BLaER1 treated with 17β-estradiol and CSF1 and Interleukin-3, amounts not matched to agents 10 nM and 100 nM (cell line): ENCODE measurements around the gene AMBRA1.

Experiments used
- H3K27ac ChIP-seq, 11 experiments: shearing (Covaris generic); formaldehyde crosslinking; 2 replicates each; pipeline ENCODE4 v1.8.1; 2022
- H3K27me3 ChIP-seq, 11 experiments: shearing (Covaris generic); formaldehyde crosslinking; 2 replicates each; pipeline ENCODE4 v1.8.1; 2022
- H3K36me3 ChIP-seq, 11 experiments: shearing (Covaris generic); formaldehyde crosslinking; 2 replicates each; pipeline ENCODE4 v1.8.1; 2022
- H3K4me1 ChIP-seq, 10 experiments: shearing (Covaris generic); formaldehyde crosslinking; 2 replicates each; pipeline ENCODE4 v1.8.1; 2022
- H3K4me2 ChIP-seq, 11 experiments: shearing (Covaris generic); formaldehyde crosslinking; 2 replicates each; pipeline ENCODE4 v1.8.1; 2022
- H3K4me3 ChIP-seq, 10 experiments: shearing (Covaris generic); formaldehyde crosslinking; 2 replicates each; pipeline ENCODE4 v1.8.1; 2022
- H3K9ac ChIP-seq, 11 experiments: shearing (Covaris generic); formaldehyde crosslinking; 2 replicates each; pipeline ENCODE4 v1.8.1; 2022
- H3K9me3 ChIP-seq, 11 experiments: shearing (Covaris generic); formaldehyde crosslinking; replicated peaks in 1 of 11; 2 replicates each; pipeline ENCODE4 v1.8.1; 2022
- H4K20me1 ChIP-seq, 11 experiments: shearing (Covaris generic); formaldehyde crosslinking; 2 replicates each; pipeline ENCODE4 v1.8.1; 2022
- Cebpa-rat ChIP-seq, 11 experiments: shearing (Covaris generic); IDR thresholded peaks; 2 replicates each; pipeline ENCODE4 v1.8.1; 2022

Gene AMBRA1

GRCh38 chr11:46574656-46575055, 19.2 kb downstream of the AMBRA1 start:
- Histone ChIP-seq H3K9me3 (peaks cover 4 to 34% (median 18%) of the 10 kb centered on the region in 11 experiments; a peak in 21 of 22 replicates), H3K27me3 (no peaks in the 10 kb centered on the region), H3K27ac (no peak overlapping the region), H3K4me1 (peaks cover 0 to 8% (median 0%) of the 10 kb centered on the region in 10 experiments; a peak in 1 of 20 replicates), H3K4me2 (no peak overlapping the region), H3K36me3 (peaks cover 4 to 58% (median 33%) of the 10 kb centered on the region in 11 experiments; a peak in 21 of 22 replicates), H4K20me1 (peaks cover 14 to 90% (median 73%) of the 10 kb centered on the region in 11 experiments; a peak in 19 of 22 replicates), H3K4me3 (no peak overlapping the region), H3K9ac (no peak overlapping the region)
- no peak for TF ChIP-seq Cebpa-rat (IDR thresholded peaks at IDR 0.05)

- no peak for TF ChIP-seq Cebpa-rat (IDR thresholded peaks at IDR 0.05)
- no peak overlapping the region for H3K27ac ChIP-seq
Observed at GRCh38 chr11:46570790-46571398, 22.9 kb downstream of the AMBRA1 start.

GRCh38 chr11:46565232-46565840, 28.5 kb downstream of the AMBRA1 start:
- H3K4me2 ChIP-seq: 0 out of 22 replicates have a peak overlapping the region, but pooled peaks of 1 of the 11 experiments have one; percentile 11

More at GRCh38 chr11:46570790-46571398, 22.9 kb downstream of the AMBRA1 start:
- H3K9ac ChIP-seq: peak overlapping the region in 1 of 11 experiments; percentile 51; a peak in 1 of 22 replicates
- peaks cover 21 to 89% (median 59%) of the 10 kb centered on the region in 11 experiments; a peak in 19 of 22 replicates for H4K20me1 ChIP-seq
- peaks cover 5 to 59% (median 30%) of the 10 kb centered on the region in 11 experiments; a peak in 21 of 22 replicates for H3K36me3 ChIP-seq
- H3K27me3 ChIP-seq: no peaks in the 10 kb centered on the region
- no peak overlapping the region for H3K4me2 ChIP-seq
- peaks cover 0 to 8% (median 0%) of the 10 kb centered on the region in 10 experiments; a peak in 1 of 20 replicates for H3K4me1 ChIP-seq
- H3K9me3 ChIP-seq: peaks cover 4 to 42% (median 33%) of the 10 kb centered on the region in 11 experiments; a peak in 21 of 22 replicates
- no peak overlapping the region for H3K4me3 ChIP-seq

GRCh38 chr11:46564459-46564858, 29.4 kb downstream of the AMBRA1 start:
- no peak for TF ChIP-seq Cebpa-rat (IDR thresholded peaks at IDR 0.05)
- Histone ChIP-seq H4K20me1 (peaks cover 42 to 98% (median 82%) of the 10 kb centered on the region in 11 experiments; a peak in 21 of 22 replicates), H3K27me3 (no peaks in the 10 kb centered on the region), H3K27ac (no peak overlapping the region), H3K4me3 (no peak overlapping the region), H3K4me2 (no peak overlapping the region), H3K9ac (no peak overlapping the region), H3K36me3 (peaks cover 3 to 34% (median 13%) of the 10 kb centered on the region in 11 experiments; a peak in 17 of 22 replicates), H3K9me3 (peaks cover 0 to 21% (median 17%) of the 10 kb centered on the region in 11 experiments; a peak in 19 of 22 replicates), H3K4me1 (peaks cover 24 to 40% (median 28%) of the 10 kb centered on the region in 10 experiments)

More at GRCh38 chr11:46565232-46565840, 28.5 kb downstream of the AMBRA1 start:
- Histone ChIP-seq H3K9me3 (peaks cover 0 to 28% (median 21%) of the 10 kb centered on the region in 11 experiments; a peak in 19 of 22 replicates), H3K27ac (no peak overlapping the region), H3K27me3 (no peaks in the 10 kb centered on the region), H3K9ac (no peak overlapping the region), H3K36me3 (peaks cover 3 to 42% (median 16%) of the 10 kb centered on the region in 11 experiments; a peak in 17 of 22 replicates), H3K4me3 (no peak overlapping the region), H4K20me1 (peaks cover 43 to 98% (median 81%) of the 10 kb centered on the region in 11 experiments; a peak in 21 of 22 replicates), H3K4me1 (peaks cover 18 to 32% (median 20%) of the 10 kb centered on the region in 10 experiments)
- TF ChIP-seq Cebpa-rat (IDR thresholded peaks at IDR 0.05): no peak

GRCh38 chr11:46562527-46562926, 31.3 kb downstream of the AMBRA1 start:
- Histone ChIP-seq H3K4me3 (no peak overlapping the region), H3K4me2 (peak overlapping the region in 2 of 11 experiments; percentile 92 to 97; a peak in 4 of 22 replicates), H3K27ac (no peak overlapping the region), H3K9ac (no peak overlapping the region), H3K27me3 (no peaks in the 10 kb centered on the region), H3K36me3 (peaks cover 0 to 31% (median 3%) of the 10 kb centered on the region in 11 experiments; a peak in 13 of 22 replicates), H3K9me3 (peaks cover 0 to 5% (median 3%) of the 10 kb centered on the region in 11 experiments; a peak in 18 of 22 replicates), H3K4me1 (peaks cover 24 to 47% (median 31%) of the 10 kb centered on the region in 10 experiments), H4K20me1 (peaks cover 53 to 100% (median 96%) of the 10 kb centered on the region in 11 experiments; a peak in 21 of 22 replicates)
- no peak for TF ChIP-seq Cebpa-rat (IDR thresholded peaks at IDR 0.05)

- Histone ChIP-seq H3K9ac (peak overlapping the region; percentile 6 to 76 (median 55); a peak in 21 of 22 replicates), H3K4me1 (peaks cover 34 to 57% (median 42%) of the 10 kb centered on the region in 10 experiments), H3K4me3 (peak overlapping the region; percentile 2 to 57 (median 32); a peak in 16 of 20 replicates), H3K9me3 (no peaks in the 10 kb centered on the region), H3K36me3 (peaks cover 0 to 13% (median 0%) of the 10 kb centered on the region in 11 experiments; a peak in 2 of 22 replicates), H3K27me3 (no peaks in the 10 kb centered on the region), H3K27ac (peak overlapping the region; percentile 24 to 75 (median 51); a peak in 21 of 22 replicates), H3K4me2 (peak overlapping the region; percentile 65 to 97 (median 85)), H4K20me1 (peaks cover 53 to 100% (median 96%) of the 10 kb centered on the region in 11 experiments; a peak in 21 of 22 replicates)
- no peak for TF ChIP-seq Cebpa-rat (IDR thresholded peaks at IDR 0.05)
Observed at GRCh38 chr11:46560300-46560991, 33.4 kb downstream of the AMBRA1 start.

GRCh38 chr11:46559815-46560214, 34.0 kb downstream of the AMBRA1 start:
- no peaks in the 10 kb centered on the region for H3K27me3 ChIP-seq
- peak overlapping the region in 2 of 10 experiments; percentile 49 to 51; a peak in 5 of 20 replicates for H3K4me3 ChIP-seq
- TF ChIP-seq Cebpa-rat (IDR thresholded peaks at IDR 0.05): no peak
- peak overlapping the region in 5 of 11 experiments; percentile 6 to 76 (median 69); a peak in 8 of 22 replicates for H3K9ac ChIP-seq
- no peaks in the 10 kb centered on the region for H3K9me3 ChIP-seq
- H4K20me1 ChIP-seq: peaks cover 49 to 100% (median 96%) of the 10 kb centered on the region in 11 experiments; a peak in 21 of 22 replicates
- peaks cover 0 to 11% (median 0%) of the 10 kb centered on the region in 11 experiments; a peak in 2 of 22 replicates for H3K36me3 ChIP-seq
- H3K4me1 ChIP-seq: peaks cover 40 to 58% (median 48%) of the 10 kb centered on the region in 10 experiments
- H3K4me2 ChIP-seq: peak overlapping the region; percentile 65 to 97 (median 85); a peak in 20 of 22 replicates
- H3K27ac ChIP-seq: peak overlapping the region in 4 of 11 experiments; percentile 51 to 64 (median 58); a peak in 3 of 22 replicates

- peaks cover 60 to 73% (median 65%) of the 10 kb centered on the region in 10 experiments for H3K4me1 ChIP-seq
- 0 out of 22 replicates have a peak, but pooled peaks cover 0 to 6% (median 0%) of the 10 kb centered on the region in 11 experiments for H3K9me3 ChIP-seq
- H3K27me3 ChIP-seq: no peaks in the 10 kb centered on the region; a peak in 1 of 22 replicates
- no peak overlapping the region for H3K9ac ChIP-seq
- H3K4me2 ChIP-seq: peak overlapping the region in 1 of 11 experiments; percentile 18; a peak in 2 of 22 replicates
- TF ChIP-seq Cebpa-rat (IDR thresholded peaks at IDR 0.05): no peak
- H3K4me3 ChIP-seq: no peak overlapping the region
- H4K20me1 ChIP-seq: peaks cover 56 to 100% (median 96%) of the 10 kb centered on the region in 11 experiments; a peak in 21 of 22 replicates
- peaks cover 0 to 11% (median 0%) of the 10 kb centered on the region in 11 experiments; a peak in 2 of 22 replicates for H3K36me3 ChIP-seq
- no peak overlapping the region for H3K27ac ChIP-seq
Observed at GRCh38 chr11:46557684-46558151, 36.1 kb downstream of the AMBRA1 start.
